Retina (tissue), 1 donor: Measurements from ENCODE around the gene LSM12.

ENCODE experiments used
- DNase-seq: peaks from one replicate; pipeline ENCODE4 v3.0.0-alpha.2; 2016

LSM12 gene

DNA sequence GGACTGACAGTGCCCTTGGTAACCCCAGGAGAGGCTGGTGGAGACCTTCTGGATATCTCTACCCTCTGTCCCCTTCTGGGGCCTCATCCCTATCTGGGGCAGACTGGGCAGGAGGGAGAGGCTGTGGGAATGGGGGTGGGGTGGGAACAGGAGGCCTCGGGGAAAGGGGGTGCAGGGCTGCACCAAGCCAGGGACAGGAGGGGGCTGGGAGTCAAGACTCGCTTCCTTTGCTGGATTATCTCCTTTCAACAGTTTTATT lies 28.8 kb upstream of the LSM12 start:
- DNase-seq, result no peak

- DNase-seq, result no peak
Measured at GRCh38 chr17:44094701-44095387, 28.4 kb upstream of the LSM12 start.

GRCh38 chr17:44093231-44093900 lies 26.9 kb upstream of the LSM12 start:
- DNase-seq, result no peak

GRCh38 chr17:44092051-44092450 lies 25.6 kb upstream of the LSM12 start:
- no peak for DNase-seq

GRCh38 chr17:44091200-44091997 lies 24.9 kb upstream of the LSM12 start:
- no peak for DNase-seq

DNA sequence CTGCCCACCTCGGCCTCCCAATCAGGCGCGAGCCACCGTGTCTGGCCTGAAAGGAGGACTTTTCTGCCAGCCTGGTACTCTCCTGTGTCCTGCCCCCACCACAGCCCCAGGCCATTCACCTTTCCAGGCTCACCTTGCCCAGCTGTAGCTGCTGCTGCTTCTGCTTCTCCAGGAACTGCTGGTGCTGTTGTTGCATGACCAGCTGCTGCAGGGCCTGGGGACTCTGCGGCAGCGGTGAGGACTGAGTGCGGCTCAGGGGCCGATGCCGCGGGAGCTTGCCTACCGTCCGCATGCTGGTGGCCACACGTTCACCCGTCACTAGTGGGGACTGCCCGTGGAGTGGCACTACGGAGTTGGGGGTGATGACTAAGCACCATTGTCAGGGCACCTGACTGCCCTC lies 21.8 kb upstream of the LSM12 start:
- no peak for DNase-seq

DNA sequence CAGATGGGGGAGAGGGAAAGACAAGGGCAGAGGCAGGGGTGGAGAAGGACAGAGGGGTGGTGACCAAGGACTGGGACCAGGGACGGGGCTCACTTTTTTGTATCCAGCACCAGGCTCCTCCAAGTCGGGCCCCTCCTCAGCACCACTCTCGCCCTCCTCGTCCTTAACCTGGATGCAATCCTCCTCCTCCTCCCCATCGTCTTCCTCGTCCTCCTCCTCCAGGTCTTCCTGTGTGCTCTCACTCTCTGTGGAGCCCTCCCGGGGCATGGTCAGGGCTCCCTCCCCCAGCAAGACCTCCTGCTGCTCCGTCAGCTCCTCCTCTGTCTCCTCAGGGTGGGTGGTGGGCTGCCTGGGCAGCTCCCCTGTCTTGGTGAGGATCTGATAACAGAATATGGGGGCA lies 20.8 kb upstream of the LSM12 start:
- no peak for DNase-seq

- DNase-seq, result no peak
Measured at GRCh38 chr17:44086364-44087311, 20.2 kb upstream of the LSM12 start.

DNA sequence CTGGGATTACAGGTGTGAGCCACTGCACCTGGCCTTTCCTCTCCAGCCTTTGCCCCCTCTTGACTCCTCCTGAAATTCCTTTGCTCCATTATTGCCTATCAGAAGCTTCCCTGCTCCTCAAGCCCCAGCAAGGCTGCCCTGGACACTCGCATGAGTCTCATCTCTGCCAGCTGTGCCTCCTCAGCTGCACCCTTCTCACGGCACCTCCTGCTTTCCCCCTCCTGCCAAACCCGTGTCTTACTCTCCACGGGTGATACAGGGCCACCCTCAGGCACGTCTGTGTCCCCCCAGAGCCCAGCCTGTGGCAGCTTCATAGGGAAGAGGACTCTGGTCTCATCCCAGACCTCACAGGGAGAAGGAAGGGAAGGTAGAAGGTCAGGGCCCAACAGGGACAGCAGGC lies 19.4 kb upstream of the LSM12 start:
- no peak for DNase-seq

DNA sequence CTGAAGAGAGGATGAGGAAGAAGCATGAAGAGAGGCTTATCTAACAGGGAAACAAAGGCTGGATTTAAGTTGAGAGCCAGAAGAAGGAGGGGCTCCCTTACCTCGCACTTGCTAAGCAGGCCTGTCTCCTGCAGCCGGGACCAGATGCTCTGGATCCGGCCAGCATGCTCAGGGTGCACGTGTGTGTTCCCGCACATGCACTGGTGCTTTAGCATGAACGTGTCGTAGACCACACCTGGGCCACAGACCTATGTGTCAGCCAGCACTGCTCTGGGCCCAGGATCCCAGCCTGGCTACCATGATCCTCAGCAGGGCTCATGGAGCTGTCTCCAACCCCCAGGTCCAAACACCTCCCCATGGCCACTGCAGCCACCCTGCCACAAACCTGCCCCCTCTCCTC lies 18.4 kb upstream of the LSM12 start:
- DNase-seq, result no peak

GRCh38 chr17:44084131-44084538 lies 17.7 kb upstream of the LSM12 start:
- no peak for DNase-seq

GRCh38 chr17:44083250-44083849 lies 16.9 kb upstream of the LSM12 start:
- DNase-seq, result no peak

DNA sequence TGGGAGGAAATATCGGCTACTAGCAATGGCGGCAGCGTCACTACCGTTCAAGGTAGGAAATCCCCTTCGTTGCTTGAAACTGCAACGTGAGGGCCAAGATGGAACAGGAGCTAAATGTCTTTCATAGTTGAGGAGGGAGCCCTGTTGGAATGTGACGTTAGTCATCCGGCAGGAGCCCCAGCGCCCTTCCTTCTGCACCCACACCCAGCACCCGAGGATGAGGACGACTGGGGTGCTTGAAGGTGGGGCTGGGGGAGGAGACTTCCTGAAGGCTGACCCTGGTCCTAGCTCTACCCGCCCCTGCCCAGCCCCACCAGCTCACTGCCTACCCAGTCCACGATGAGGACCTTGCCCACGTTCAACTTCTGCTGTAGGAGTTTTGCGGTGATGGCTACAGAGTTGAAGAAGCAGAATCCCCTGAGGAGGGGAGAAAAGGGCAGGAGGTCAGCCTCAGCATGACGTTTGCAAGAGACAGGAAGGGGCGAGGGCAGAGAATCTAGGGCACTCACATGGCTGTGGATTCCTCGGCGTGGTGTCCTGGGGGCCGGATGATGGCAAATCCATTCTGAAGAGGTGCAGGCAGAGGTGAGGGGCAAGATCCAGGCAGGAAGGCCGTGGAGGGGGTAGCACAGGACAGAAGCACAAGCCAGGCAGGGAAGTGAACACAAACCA lies 15.9 kb upstream of the LSM12 start:
- no peak for DNase-seq

DNA sequence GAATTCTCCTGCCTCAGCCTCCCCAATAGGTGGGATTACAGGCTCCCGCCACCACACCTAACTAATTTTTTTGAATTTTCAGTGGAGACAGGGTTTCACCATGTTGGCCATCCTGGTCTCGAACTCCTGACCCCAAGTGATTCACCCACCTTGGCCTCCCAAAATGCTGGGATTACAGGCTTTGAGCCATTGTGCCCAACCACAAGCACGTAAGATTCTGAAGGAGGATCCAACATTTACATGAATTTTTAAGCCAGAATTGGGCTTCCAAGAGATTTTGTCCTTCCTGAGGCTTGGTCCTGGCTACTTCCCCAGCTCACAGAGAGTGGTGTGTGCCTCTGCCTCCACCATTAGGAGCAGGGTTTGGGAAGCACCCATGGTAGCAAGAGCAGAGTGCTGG lies 15.2 kb upstream of the LSM12 start:
- no peak for DNase-seq

GRCh38 chr17:44079877-44080821 lies 13.7 kb upstream of the LSM12 start:
- no peak for DNase-seq

- no peak for DNase-seq
Measured at GRCh38 chr17:44078412-44078811, 11.9 kb upstream of the LSM12 start.

DNA sequence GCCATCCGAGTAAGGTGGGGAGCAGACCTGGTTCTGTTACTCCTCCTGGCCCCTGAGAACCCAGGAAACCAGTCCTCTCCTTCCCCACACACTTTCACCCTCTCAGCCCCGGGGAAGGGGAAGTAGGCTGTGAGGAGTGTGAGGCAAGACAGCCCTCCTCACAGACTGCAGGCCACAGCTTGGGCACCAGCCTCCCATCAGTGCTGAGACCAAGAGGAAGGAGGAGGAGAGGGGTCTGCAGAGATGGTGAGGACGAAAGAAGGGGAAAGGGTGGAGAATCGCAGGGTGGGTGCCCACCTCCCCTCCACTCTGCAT lies 11.1 kb upstream of the LSM12 start:
- DNase-seq, result no peak

GRCh38 chr17:44076716-44077594 lies 10.5 kb upstream of the LSM12 start:
- no peak for DNase-seq

DNA sequence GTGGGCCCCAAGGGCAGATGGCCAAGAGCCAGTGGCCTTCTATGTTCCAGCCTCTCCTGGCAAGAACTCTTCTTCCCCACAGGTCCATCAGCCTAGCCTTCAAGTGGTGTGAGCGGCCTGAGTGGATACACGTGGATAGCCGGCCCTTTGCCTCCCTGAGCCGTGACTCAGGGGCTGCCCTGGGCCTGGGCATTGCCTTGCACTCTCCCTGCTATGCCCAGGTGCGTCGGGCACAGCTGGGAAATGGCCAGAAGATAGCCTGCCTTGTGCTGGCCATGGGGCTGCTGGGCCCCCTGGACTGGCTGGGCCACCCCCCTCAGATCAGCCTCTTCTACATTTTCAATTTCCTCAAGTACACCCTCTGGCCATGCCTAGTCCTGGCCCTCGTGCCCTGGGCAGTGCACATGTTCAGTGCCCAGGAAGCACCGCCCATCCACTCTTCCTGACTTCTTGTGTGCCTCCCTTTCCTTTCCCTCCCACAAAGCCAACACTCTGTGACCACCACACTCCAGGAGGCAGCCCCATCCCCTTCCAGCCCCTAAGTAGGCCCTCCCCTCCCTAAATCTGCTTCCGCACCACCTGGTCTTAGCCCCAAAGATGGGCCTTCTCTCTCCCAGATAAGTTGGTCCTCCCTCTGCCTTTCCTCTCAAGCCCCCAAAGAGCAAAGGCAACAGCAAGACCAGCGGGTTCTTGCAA lies 9.3 kb upstream of the LSM12 start:
- DNase-seq, result no peak

DNA sequence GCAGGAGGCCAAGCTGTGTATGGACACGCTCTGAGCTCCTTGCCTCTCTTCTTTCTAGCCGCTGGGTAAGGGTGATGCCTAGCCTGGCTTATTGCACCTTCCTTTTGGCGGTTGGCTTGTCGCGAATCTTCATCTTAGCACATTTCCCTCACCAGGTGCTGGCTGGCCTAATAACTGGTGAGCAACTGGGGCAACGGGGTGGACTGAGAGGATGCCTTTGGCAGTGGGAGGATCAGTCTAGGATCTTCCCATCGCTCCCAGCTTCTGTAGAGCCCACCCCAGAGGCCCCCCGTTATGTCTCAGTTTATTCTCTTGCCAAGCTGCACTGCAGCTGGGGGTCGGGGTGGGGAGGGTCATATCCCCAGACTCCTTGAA lies 8.4 kb upstream of the LSM12 start:
- no peak for DNase-seq
